Mesothelial cell of epicardium (in vitro differentiated cells): Measurements from ENCODE around the gene RAD9A. TPM values are rescaled to one million over a fixed set of nuclear protein-coding genes. Genes with fewer than 3 reads are reported as not detected.

Experiments
- DNase-seq, 2 experiments: peaks; one replicate each; pipeline ENCODE4 v3.0.0; 2021; ENCODE audit warnings: low spot score in 2 of 2; ENCODE audit not compliant: unreplicated experiment in 2 of 2
- H3K27ac Mint-ChIP-seq: 2 replicates; pipeline ENCODE4 v1.8.0; 2021; ENCODE audit warnings: mixed read lengths
- H3K27me3 Mint-ChIP-seq: 2 replicates; pipeline ENCODE4 v1.8.0; 2021; ENCODE audit warnings: low read depth, mixed read lengths
- H3K36me3 Mint-ChIP-seq: 2 replicates; pipeline ENCODE4 v1.8.0; 2021; ENCODE audit warnings: mixed read lengths
- H3K4me1 Mint-ChIP-seq: 2 replicates; pipeline ENCODE4 v1.8.0; 2021; ENCODE audit warnings: mixed read lengths
- H3K4me3 Mint-ChIP-seq: 2 replicates; pipeline ENCODE4 v1.8.0; 2021; ENCODE audit warnings: mild to moderate bottlenecking, moderate library complexity, mixed read lengths
- H3K9me3 Mint-ChIP-seq: 2 replicates; pipeline ENCODE4 v1.8.0; 2021; ENCODE audit warnings: mixed read lengths
- total RNA-seq: library from RNA; stranded (reverse); gene quantifications from 3 replicates; pipeline ENCODE4 v1.2.1, GENCODE V29; 2021
- TF ChIP-seq, protein P1 (sequence below): fragments of 200-600 bp; sonication (generic); IDR thresholded peaks from one replicate; pipeline ENCODE4 v1.5.0; 2021; ENCODE audit warnings: antibody characterized with exemption; ENCODE audit not compliant: unreplicated experiment

Gene RAD9A
- total RNA-seq, 1 donor from 2014 or later, result 44.7 TPM

DNA sequence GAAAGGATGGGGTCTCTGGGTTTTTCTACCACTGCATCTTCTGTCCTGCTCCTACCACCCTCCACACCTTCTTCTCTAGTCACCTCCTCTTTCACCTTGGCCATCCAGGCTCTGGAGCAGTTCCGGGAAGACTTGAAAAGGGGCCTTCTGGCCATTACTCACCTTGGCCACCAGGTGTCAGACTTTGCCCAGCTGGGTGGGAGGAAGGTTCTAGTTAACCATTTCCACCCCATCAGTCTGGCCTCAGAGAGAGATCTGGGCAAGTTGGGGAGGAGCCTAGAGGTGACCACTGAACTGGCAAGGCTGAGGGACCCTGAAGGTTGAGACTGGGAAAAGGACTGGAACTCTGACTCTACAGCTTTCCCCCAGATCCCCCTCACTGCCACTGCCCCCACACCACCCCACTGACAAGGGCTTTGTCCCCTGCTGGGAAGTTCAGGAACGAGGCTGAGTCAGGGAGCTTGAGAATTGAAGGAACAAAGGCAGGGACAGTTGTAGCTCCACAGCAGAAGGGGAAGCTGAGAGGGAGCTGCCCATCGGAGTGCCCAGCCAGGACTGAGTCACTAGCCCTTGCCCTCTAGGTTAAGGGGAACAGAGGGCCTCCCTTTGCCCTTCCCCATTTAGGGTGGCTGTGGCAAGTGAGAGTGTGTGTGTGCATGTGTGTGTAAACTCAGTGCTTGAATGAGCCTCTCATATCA lies 34.8 kb upstream of the RAD9A start:
- Mint-ChIP-seq H3K4me3 (no peak overlapping the region), H3K27me3 (no peaks in the 10 kb centered on the region), H3K4me1 (peaks cover 33% of the 10 kb centered on the region), H3K9me3 (no peaks in the 10 kb centered on the region), H3K36me3 (no peaks in the 10 kb centered on the region), H3K27ac (peak overlapping the region; percentile 23)
- DNase-seq, result peak in 1 of 2 experiments; percentile 73
- TF ChIP-seq, protein P1, sequence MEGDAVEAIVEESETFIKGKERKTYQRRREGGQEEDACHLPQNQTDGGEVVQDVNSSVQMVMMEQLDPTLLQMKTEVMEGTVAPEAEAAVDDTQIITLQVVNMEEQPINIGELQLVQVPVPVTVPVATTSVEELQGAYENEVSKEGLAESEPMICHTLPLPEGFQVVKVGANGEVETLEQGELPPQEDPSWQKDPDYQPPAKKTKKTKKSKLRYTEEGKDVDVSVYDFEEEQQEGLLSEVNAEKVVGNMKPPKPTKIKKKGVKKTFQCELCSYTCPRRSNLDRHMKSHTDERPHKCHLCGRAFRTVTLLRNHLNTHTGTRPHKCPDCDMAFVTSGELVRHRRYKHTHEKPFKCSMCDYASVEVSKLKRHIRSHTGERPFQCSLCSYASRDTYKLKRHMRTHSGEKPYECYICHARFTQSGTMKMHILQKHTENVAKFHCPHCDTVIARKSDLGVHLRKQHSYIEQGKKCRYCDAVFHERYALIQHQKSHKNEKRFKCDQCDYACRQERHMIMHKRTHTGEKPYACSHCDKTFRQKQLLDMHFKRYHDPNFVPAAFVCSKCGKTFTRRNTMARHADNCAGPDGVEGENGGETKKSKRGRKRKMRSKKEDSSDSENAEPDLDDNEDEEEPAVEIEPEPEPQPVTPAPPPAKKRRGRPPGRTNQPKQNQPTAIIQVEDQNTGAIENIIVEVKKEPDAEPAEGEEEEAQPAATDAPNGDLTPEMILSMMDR, result peak; percentile 94

DNA sequence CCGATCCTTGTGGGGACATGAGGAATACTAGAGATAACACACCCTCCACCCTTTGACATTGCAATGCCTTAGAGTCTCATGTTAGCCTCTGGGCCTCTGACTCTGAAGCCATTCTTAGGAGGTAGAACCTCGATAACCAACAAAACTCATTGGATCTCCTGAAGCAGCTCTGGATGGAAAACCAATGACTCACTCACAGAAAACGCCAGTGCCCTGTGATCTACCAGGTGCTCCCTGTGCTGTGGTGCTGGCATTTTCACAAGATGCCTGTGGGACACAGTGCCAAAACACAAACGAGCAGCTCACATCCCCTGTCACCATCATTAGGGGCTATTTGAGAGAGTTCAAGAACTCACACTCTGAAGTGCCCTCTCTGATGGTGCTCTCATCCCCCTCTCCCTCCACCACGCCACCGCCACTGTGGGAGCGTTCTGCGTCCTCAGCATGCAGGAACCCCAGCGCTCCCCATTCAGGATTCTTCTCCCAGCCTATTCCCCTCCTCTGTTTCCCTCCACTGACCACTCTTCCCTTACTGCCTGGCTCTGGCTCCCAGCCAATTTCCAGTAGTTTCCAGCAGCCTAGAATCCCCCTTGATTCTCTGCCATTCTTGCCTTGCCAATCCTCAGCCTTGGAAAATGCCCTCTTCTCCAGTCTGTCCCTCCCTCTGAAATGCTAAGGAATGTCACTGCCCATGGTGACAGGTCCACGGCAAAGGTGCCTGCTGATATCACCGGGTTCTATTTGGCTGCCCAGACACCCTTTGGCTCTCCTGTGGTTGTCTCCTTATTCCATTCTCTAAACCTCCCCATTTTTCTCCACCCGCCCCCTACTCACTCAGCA lies 33.7 kb upstream of the RAD9A start:
- H3K4me3 Mint-ChIP-seq, result no peak overlapping the region
- H3K4me1 Mint-ChIP-seq, result peaks cover 27% of the 10 kb centered on the region
- no peak for DNase-seq
- H3K27ac Mint-ChIP-seq, result no peak overlapping the region
- no peaks in the 10 kb centered on the region for H3K36me3 Mint-ChIP-seq
- TF ChIP-seq, protein P1, result no peak
- H3K9me3 Mint-ChIP-seq, result no peaks in the 10 kb centered on the region
- H3K27me3 Mint-ChIP-seq, result no peaks in the 10 kb centered on the region

DNA sequence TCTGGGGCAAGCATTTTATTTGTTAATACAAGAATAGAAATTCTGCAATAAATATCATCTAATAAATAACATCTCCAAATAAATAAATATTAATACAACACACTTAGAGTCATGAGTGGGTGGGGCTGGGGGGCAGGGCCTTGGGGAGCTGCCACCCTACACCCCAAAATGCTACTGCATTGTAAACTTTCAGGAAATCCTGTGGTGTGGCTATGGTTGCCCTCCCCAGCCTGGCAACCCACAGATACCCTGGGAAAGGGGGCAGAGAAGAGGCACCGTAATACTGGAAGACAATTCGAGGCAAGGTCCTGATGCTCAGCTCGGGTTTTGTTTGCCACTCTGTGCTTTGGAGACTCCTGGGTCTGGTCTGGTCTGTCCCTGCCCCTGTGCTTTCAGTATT lies 27.6 kb upstream of the RAD9A start:
- no peak overlapping the region for H3K4me3 Mint-ChIP-seq

DNA sequence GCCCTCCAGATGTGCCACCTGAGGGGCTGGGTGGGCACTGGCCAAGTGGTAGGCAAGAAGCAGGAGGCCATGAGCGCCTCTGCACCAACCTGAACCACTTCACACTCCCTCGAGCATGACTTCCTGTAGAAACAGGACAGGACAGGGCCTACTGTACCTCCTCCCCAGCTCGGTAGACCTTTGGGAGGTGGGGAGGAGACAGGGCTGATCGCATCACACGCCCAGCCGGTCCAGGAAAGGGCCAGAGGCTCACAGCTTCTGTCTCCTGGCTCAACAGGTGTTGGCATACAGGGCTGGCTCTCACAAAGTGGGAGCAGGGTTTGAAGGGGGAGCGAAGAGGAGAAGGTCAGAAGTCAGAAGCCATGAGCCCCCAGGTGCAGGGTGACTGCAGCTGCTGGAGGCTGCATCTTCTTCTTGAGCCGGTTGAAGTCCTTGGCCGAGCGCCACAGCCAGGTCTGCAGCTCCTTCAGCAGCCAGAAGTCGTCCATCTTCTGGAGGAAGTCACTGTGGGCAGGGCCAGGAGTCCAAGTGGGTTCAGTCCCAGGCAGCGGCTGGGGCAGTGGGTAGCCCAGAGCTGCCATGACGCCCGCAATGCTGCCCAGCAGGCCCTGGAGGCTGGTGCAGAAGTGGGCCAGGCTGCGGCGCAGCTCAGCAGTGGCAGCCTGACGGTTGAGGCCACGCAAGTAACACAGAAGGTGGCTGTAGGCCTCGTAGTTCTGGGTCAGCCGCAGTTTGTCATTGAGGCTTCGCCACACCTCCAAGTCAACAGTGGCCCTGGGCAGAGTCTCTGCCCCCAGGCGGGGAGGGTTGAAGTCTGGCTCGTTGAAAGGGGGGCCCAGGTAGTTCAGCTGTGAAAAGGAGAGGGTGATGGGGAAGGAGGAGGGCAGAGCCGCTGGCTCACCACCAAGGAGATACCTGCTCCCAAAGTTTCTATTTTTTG lies 26.7 kb upstream of the RAD9A start:
- H3K4me3 Mint-ChIP-seq, result no peak overlapping the region
- TF ChIP-seq, protein P1, result no peak

More for the DNA sequence above, 27.6 kb upstream of the RAD9A start:
- no peak overlapping the region for H3K27ac Mint-ChIP-seq
- H3K36me3 Mint-ChIP-seq, result no peaks in the 10 kb centered on the region
- no peaks in the 10 kb centered on the region for H3K27me3 Mint-ChIP-seq
- no peak for DNase-seq
- no peaks in the 10 kb centered on the region for H3K9me3 Mint-ChIP-seq
- peaks cover 30% of the 10 kb centered on the region for H3K4me1 Mint-ChIP-seq
- TF ChIP-seq, protein P1, result no peak

DNA sequence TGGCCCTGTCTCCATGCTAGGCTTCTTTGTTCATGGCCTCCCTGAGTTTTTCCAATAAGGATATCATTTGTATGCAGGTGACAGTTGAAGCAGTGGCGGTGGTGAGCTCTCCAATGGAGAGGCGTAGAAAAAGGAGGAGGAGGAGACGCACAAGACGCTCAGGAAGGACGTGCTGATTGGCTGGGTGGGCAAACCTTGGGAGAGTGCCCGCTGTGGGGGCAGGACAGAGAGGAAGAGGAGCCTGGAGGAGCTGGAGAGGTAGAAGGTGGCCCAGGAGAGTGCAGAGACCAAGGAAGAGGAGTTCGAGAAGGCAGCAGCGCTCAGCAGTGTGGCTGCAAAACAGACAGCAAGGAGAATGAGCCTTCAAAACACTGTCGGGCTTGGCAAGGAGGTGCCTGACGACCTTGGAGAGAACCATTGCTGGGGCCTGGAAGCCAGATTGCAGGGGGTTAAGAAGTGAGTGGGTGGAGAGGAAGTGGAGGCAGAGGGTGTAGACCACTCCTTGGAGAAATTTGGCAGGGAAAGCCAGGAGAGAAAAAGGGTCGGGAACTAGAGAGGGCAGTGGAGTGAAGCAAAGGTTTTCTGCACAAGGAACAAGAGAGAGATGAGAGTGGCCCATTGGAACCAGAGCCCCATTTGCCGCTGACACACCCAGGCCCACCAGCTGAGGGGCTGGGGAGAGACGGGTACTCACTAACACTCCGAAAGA lies 25.9 kb upstream of the RAD9A start:
- H3K27me3 Mint-ChIP-seq, result no peaks in the 10 kb centered on the region
- no peak for DNase-seq

More for the DNA sequence above, 26.7 kb upstream of the RAD9A start:
- no peaks in the 10 kb centered on the region for H3K27me3 Mint-ChIP-seq
- no peaks in the 10 kb centered on the region for H3K9me3 Mint-ChIP-seq
- no peak for DNase-seq
- H3K36me3 Mint-ChIP-seq, result no peaks in the 10 kb centered on the region
- H3K27ac Mint-ChIP-seq, result peak overlapping the region; percentile 72
- H3K4me1 Mint-ChIP-seq, result peaks cover 38% of the 10 kb centered on the region

More for the DNA sequence above, 25.9 kb upstream of the RAD9A start:
- TF ChIP-seq, protein P1, result no peak
- H3K4me3 Mint-ChIP-seq, result peak overlapping the region; percentile 2
- H3K4me1 Mint-ChIP-seq, result peaks cover 46% of the 10 kb centered on the region
- peak overlapping the region; percentile 72 for H3K27ac Mint-ChIP-seq
- H3K9me3 Mint-ChIP-seq, result no peaks in the 10 kb centered on the region
- no peaks in the 10 kb centered on the region for H3K36me3 Mint-ChIP-seq
